OCI-LY1 (cell line): ENCODE results near the gene E2F1.

Source experiments
- H2AFZ ChIP-seq: fragments of 200-600 bp; sonication (generic), shearing (Covaris generic); 2 replicates; pipeline ENCODE4 v1.6.0; 2014; ENCODE audit warnings: antibody characterized with exemption, mild to moderate bottlenecking, low read length
- H3F3A ChIP-seq: fragments of 200-600 bp; sonication (generic), shearing (Covaris generic); 2 replicates; pipeline ENCODE4 v1.6.0; 2014; ENCODE audit warnings: mild to moderate bottlenecking, antibody characterized with exemption, low read length, moderate library complexity; ENCODE audit not compliant: insufficient read depth
- H3K27ac ChIP-seq: fragments of 200-600 bp; sonication (generic); 2 replicates; pipeline ENCODE4 v1.5.1; 2014; ENCODE audit warnings: low read length, mixed run types, mild to moderate bottlenecking, low read depth; ENCODE audit not compliant: poor library complexity, severe bottlenecking
- H3K27me3 ChIP-seq: fragments of 200-600 bp; sonication (generic); 2 replicates; pipeline ENCODE4 v1.6.0; 2014; ENCODE audit warnings: antibody characterized with exemption, mild to moderate bottlenecking, low read length, moderate library complexity; ENCODE audit not compliant: insufficient read depth
- H3K36me3 ChIP-seq: fragments of 200-600 bp; sonication (generic); 2 replicates; pipeline ENCODE4 v1.6.1; 2014; ENCODE audit warnings: mild to moderate bottlenecking, antibody characterized with exemption, low read length, moderate library complexity, mixed read lengths; ENCODE audit not compliant: insufficient read depth
- H3K4me1 ChIP-seq: fragments of 200-600 bp; sonication (generic); 2 replicates; pipeline ENCODE4 v1.5.1; 2014; ENCODE audit warnings: mild to moderate bottlenecking, low read length, moderate library complexity; ENCODE audit not compliant: insufficient read depth, severe bottlenecking
- H3K4me2 ChIP-seq: fragments of 200-600 bp; sonication (generic), shearing (Covaris generic); 2 replicates; pipeline ENCODE4 v1.6.1; 2014; ENCODE audit warnings: low read length
- H3K4me3 ChIP-seq: fragments of 200-600 bp; sonication (generic); 2 replicates; pipeline ENCODE4 v1.5.1; 2014; ENCODE audit warnings: low read length, low read depth, mild to moderate bottlenecking, mixed read lengths; ENCODE audit not compliant: poor library complexity, severe bottlenecking
- H3K79me2 ChIP-seq: fragments of 200-600 bp; shearing (Covaris generic); 2 replicates; pipeline ENCODE4 v1.6.1; 2016; ENCODE audit warnings: mixed run types, low read length, mixed read lengths; ENCODE audit not compliant: insufficient read depth
- H3K9ac ChIP-seq: fragments of 200-600 bp; sonication (generic), shearing (Covaris generic); 2 replicates; pipeline ENCODE4 v1.6.1; 2014; ENCODE audit warnings: mild to moderate bottlenecking, low read length, mixed read lengths
- H3K9me2 ChIP-seq: fragments of 200-600 bp; sonication (generic), shearing (Covaris generic); 2 replicates; pipeline ENCODE4 v1.6.1; 2014; ENCODE audit warnings: low read depth, mild to moderate bottlenecking, low read length, mixed read lengths
- H3K9me3 ChIP-seq: fragments of 200-600 bp; shearing (Covaris generic); 2 replicates; pipeline ENCODE4 v1.6.1; 2014; ENCODE audit warnings: low read length, mixed read lengths
- H4K20me1 ChIP-seq: fragments of 200-600 bp; sonication (generic), shearing (Covaris generic); 2 replicates; pipeline ENCODE4 v1.6.0; 2016; ENCODE audit warnings: mild to moderate bottlenecking, low read length; ENCODE audit not compliant: insufficient read depth
- CTCF ChIP-seq: fragments of 200-600 bp; sonication (generic), shearing (Covaris generic); IDR thresholded peaks from 2 replicates; pipeline ENCODE4 v1.5.1; 2017; ENCODE audit warnings: mild to moderate bottlenecking, antibody characterized with exemption, low read length, moderate library complexity, mixed read lengths
- EZH2 ChIP-seq: fragments of 200-600 bp; sonication (generic), shearing (Covaris generic); IDR thresholded peaks from 2 replicates; pipeline ENCODE4 v1.8.0; 2017; ENCODE audit warnings: borderline replicate concordance, mixed run types, mild to moderate bottlenecking, antibody characterized with exemption, low read length, moderate library complexity, mixed read lengths

Gene E2F1

GRCh38 chr20:33709905-33710541 lies 23.8 kb upstream of the E2F1 start:
- Histone ChIP-seq H3K4me1 (no peaks in the 10 kb centered on the region), H3K36me3 (peaks cover 64% of the 10 kb centered on the region), H3K27ac (no peak overlapping the region), H3K9me2 (no peaks in the 10 kb centered on the region), H3K4me2 (no peak overlapping the region), H3K9me3 (no peaks in the 10 kb centered on the region), H3K27me3 (no peaks in the 10 kb centered on the region), H2AFZ (no peak overlapping the region), H3K79me2 (no peaks in the 10 kb centered on the region), H3K4me3 (no peak overlapping the region), H3K9ac (no peak overlapping the region), H4K20me1 (no peaks in the 10 kb centered on the region), H3F3A (no peaks in the 10 kb centered on the region)
- no peak for TF ChIP-seq EZH2
- TF ChIP-seq CTCF, result no peak

- H3K9me3 ChIP-seq, result no peaks in the 10 kb centered on the region
- H2AFZ ChIP-seq, result no peak overlapping the region
- H3K79me2 ChIP-seq, result no peaks in the 10 kb centered on the region
- no peaks in the 10 kb centered on the region for H4K20me1 ChIP-seq
- no peaks in the 10 kb centered on the region for H3K27me3 ChIP-seq
- peaks cover 62% of the 10 kb centered on the region for H3K36me3 ChIP-seq
- no peak overlapping the region for H3K27ac ChIP-seq
- H3K4me3 ChIP-seq, result no peak overlapping the region
- TF ChIP-seq CTCF (no peak), EZH2 (no peak)
- no peak overlapping the region for H3K9ac ChIP-seq
- H3K4me2 ChIP-seq, result no peak overlapping the region
- H3F3A ChIP-seq, result no peaks in the 10 kb centered on the region
- H3K9me2 ChIP-seq, result no peaks in the 10 kb centered on the region
- no peaks in the 10 kb centered on the region for H3K4me1 ChIP-seq
Observed at GRCh38 chr20:33709398-33709797, 23.2 kb upstream of the E2F1 start.

DNA sequence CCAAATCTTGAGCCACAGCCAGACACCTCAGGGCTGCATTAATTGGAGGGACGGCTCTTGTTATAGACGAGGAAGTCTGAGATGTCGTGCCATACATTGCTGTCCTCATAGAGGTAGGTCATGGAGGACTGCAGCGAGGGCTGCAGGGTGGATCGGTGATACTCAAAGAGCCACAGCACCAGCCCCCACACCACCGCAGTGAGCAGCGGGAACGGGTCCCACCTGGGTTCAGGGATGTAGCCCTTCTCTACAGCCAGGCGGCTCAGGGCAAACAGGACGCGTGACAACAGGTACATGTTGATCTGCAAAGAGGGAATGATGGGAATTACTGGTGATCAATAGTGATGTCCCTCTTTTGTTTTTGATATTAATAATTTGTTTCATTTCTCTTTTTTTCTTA lies 21.5 kb upstream of the E2F1 start:
- Histone ChIP-seq H3K9me3 (no peaks in the 10 kb centered on the region), H4K20me1 (no peaks in the 10 kb centered on the region), H3K27me3 (no peaks in the 10 kb centered on the region), H3K4me3 (no peak overlapping the region), H2AFZ (no peak overlapping the region), H3K36me3 (peaks cover 48% of the 10 kb centered on the region), H3K4me1 (no peaks in the 10 kb centered on the region), H3F3A (no peaks in the 10 kb centered on the region), H3K9ac (no peak overlapping the region), H3K4me2 (no peak overlapping the region), H3K9me2 (no peaks in the 10 kb centered on the region), H3K79me2 (no peaks in the 10 kb centered on the region), H3K27ac (no peak overlapping the region)
- TF ChIP-seq EZH2, result no peak
- TF ChIP-seq CTCF, result no peak
